ENCODE data around the gene ONECUT3. TPM values are rescaled to one million over a fixed set of nuclear protein-coding genes. Genes with fewer than 3 reads are reported as not detected.

ONECUT3 gene
- polyA plus RNA-seq, 1 donor (not counting 4 experiments of a cell fraction or from before 2014, with no cell fraction given): 0.01 TPM

- DNase-seq (ENCODE audit: low read depth, low spot score) (no peak), FAIRE-seq (no peak)
- TF ChIP-seq EZH2 (IDR thresholded peaks at IDR 0.05; ENCODE audit: low read length) (no peak), CTCF (optimal IDR thresholded peaks at IDR 0.05 in 1 of 3, IDR thresholded peaks at IDR 0.05 in 1 of 3, conservative IDR thresholded peaks at IDR 0.05 in 1 of 3; ENCODE audit: extremely low read depth in 1 of 3, insufficient read depth in 2 of 3, low read length in 3 of 3) (no peak)
- Histone ChIP-seq H2AFZ (ENCODE audit: control insufficient read depth, low read length) (no peak overlapping the region), H3K4me1 (ENCODE audit: control insufficient read depth, extremely low read depth, insufficient read depth, low read length) (no peaks in the 10 kb centered on the region), H3K9ac (ENCODE audit: control insufficient read depth, extremely low read depth, insufficient read depth, low read length) (no peak overlapping the region), H3K9me3 (ENCODE audit: control insufficient read depth, low read depth, low read length) (no peaks in the 10 kb centered on the region), H4K20me1 (ENCODE audit: control insufficient read depth, extremely low read depth, insufficient read depth, low read length) (no peaks in the 10 kb centered on the region), H3K4me3 (ENCODE audit: control insufficient read depth in 2 of 3, extremely low read depth in 1 of 3, insufficient read depth in 2 of 3, low read depth in 1 of 3, low read length in 3 of 3) (no peak overlapping the region), H3K4me2 (ENCODE audit: control insufficient read depth, extremely low read depth, insufficient read depth, low read depth, low read length) (no peak overlapping the region), H3K27ac (ENCODE audit: control insufficient read depth, insufficient read depth, low read length) (no peak overlapping the region), H3K79me2 (ENCODE audit: control insufficient read depth, insufficient read depth, low read length) (no peaks in the 10 kb centered on the region), H3K27me3 (ENCODE audit: control insufficient read depth, extremely low read depth, insufficient read depth, low read length) (peaks cover 25% of the 10 kb centered on the region), H3K36me3 (ENCODE audit: control insufficient read depth in 2 of 2, extremely low read depth in 1 of 2, insufficient read depth in 2 of 2, low read length in 2 of 2) (no peaks in the 10 kb centered on the region), H3K9me1 (ENCODE audit: control insufficient read depth, extremely low read depth, insufficient read depth, low read length) (no peaks in the 10 kb centered on the region)
- dilution Hi-C loops (cut with MboI; ENCODE audit: extremely low pct_ligation_motif_present, low sequenced_read_pairs): no loop called here
Observed at GRCh38 chr19:1728816-1729567, 24.3 kb upstream of the ONECUT3 start.

GRCh38 chr19:1729568-1729925 is 23.8 kb upstream of the ONECUT3 start:
- H3K4me3 ChIP-seq (ENCODE audit: control insufficient read depth in 2 of 3, extremely low read depth in 1 of 3, insufficient read depth in 2 of 3, low read depth in 1 of 3, low read length in 3 of 3): no peak overlapping the region
- dilution Hi-C loops (cut with MboI; ENCODE audit: extremely low pct_ligation_motif_present, low sequenced_read_pairs): no loop called here
- DNase-seq (ENCODE audit: low read depth, low spot score) (no peak), FAIRE-seq (no peak)
- H3K4me2 ChIP-seq (ENCODE audit: control insufficient read depth, extremely low read depth, insufficient read depth, low read depth, low read length): no peak overlapping the region
- H3K9me1 ChIP-seq (ENCODE audit: control insufficient read depth, extremely low read depth, insufficient read depth, low read length): no peaks in the 10 kb centered on the region
- peaks cover 30% of the 10 kb centered on the region for H3K27me3 ChIP-seq (ENCODE audit: control insufficient read depth, extremely low read depth, insufficient read depth, low read length)
- no peak overlapping the region for H3K27ac ChIP-seq (ENCODE audit: control insufficient read depth, insufficient read depth, low read length)
- no peaks in the 10 kb centered on the region for H3K9me3 ChIP-seq (ENCODE audit: control insufficient read depth, low read depth, low read length)
- H3K36me3 ChIP-seq (ENCODE audit: control insufficient read depth in 2 of 2, extremely low read depth in 1 of 2, insufficient read depth in 2 of 2, low read length in 2 of 2): no peaks in the 10 kb centered on the region
- H3K9ac ChIP-seq (ENCODE audit: control insufficient read depth, extremely low read depth, insufficient read depth, low read length): no peak overlapping the region
- TF ChIP-seq EZH2 (IDR thresholded peaks at IDR 0.05; ENCODE audit: low read length) (no peak), CTCF (optimal IDR thresholded peaks at IDR 0.05 in 1 of 3, IDR thresholded peaks at IDR 0.05 in 1 of 3, conservative IDR thresholded peaks at IDR 0.05 in 1 of 3; ENCODE audit: extremely low read depth in 1 of 3, insufficient read depth in 2 of 3, low read length in 3 of 3) (no peak)
- no peak overlapping the region for H2AFZ ChIP-seq (ENCODE audit: control insufficient read depth, low read length)
- no peaks in the 10 kb centered on the region for H3K4me1 ChIP-seq (ENCODE audit: control insufficient read depth, extremely low read depth, insufficient read depth, low read length)
- no peaks in the 10 kb centered on the region for H3K79me2 ChIP-seq (ENCODE audit: control insufficient read depth, insufficient read depth, low read length)
- no peaks in the 10 kb centered on the region for H4K20me1 ChIP-seq (ENCODE audit: control insufficient read depth, extremely low read depth, insufficient read depth, low read length)

Measured in keratinocyte (primary cell).